ENCODE results near the gene EGFL6. TPM values are rescaled to one million over a fixed set of nuclear protein-coding genes. Genes with fewer than 3 reads are reported as not detected.

EGFL6 gene
- total RNA-seq, 1 experiment from 2014 or later: not detected

- in situ Hi-C loops (cut with HindIII; ENCODE audit: low pct_unique_long_range_greater_than_20kb, low sequenced_read_pairs): no loop called here
- no TSS peak for BruUV-seq (replicated peaks)
- ATAC-seq (peak; percentile 99), DNase-seq (ENCODE audit: low read depth, low spot score) (no peak)
- ChIA-PET CTCF (no interaction called here), POLR2A (no interaction called here)
- Histone ChIP-seq H3K4me3 (ENCODE audit: low read depth in 2 of 2, low read length in 2 of 2) (peak within 1 kb of the TSS; percentile 56 to 62), H3K27ac (ENCODE audit: low read length) (peak within 1 kb of the TSS; percentile 89), H3K4me1 (ENCODE audit: control insufficient read depth, insufficient read depth, low read length) (no peaks in the 10 kb centered on the region), H3K36me3 (ENCODE audit: control insufficient read depth, insufficient read depth, low read length) (no peaks in the 10 kb centered on the region), H3K9me3 (ENCODE audit: control insufficient read depth, insufficient read depth, low read depth, low read length) (no peaks in the 10 kb centered on the region), H3K27me3 (ENCODE audit: control insufficient read depth, insufficient read depth, low read length) (no peaks in the 10 kb centered on the region)
- 0 out of 2 replicates have a peak, but pooled peaks have one; percentile 46 for TF ChIP-seq SIN3A (IDR thresholded peaks at IDR 0.05; ENCODE audit: borderline replicate concordance, insufficient read depth, low read depth, low read length)
- no peak; the same call in 1 of the 2 replicates for TF ChIP-seq POLR2AphosphoS5 (IDR thresholded peaks at IDR 0.05; ENCODE audit: low read depth, low read length)
- peak; percentile 57 for TF ChIP-seq TCF7L2 (IDR thresholded peaks at IDR 0.05; ENCODE audit: low read depth, low read length)
- intact Hi-C loops (cut with micrococcal nuclease; ENCODE audit: unreplicated experiment): no loop called here
Observed at GRCh38 chrX:13652850-13653693, 83.7 kb downstream of the EGFL6 start, which contains the start of gene TCEANC. TSS of gene TCEANC (plus strand) at chrX:13653141. CDS start at chrX:13662509, 9,368 bp downstream.

GRCh38 chrX:13654116-13654515, 84.7 kb downstream of the EGFL6 start:
- Histone ChIP-seq H3K27ac (ENCODE audit: low read length) (peak overlapping the region; percentile 84), H3K36me3 (ENCODE audit: control insufficient read depth, insufficient read depth, low read length) (no peaks in the 10 kb centered on the region), H3K4me3 (ENCODE audit: low read depth in 2 of 2, low read length in 2 of 2) (peak overlapping the region; percentile 56 to 62), H3K4me1 (ENCODE audit: control insufficient read depth, insufficient read depth, low read length) (no peaks in the 10 kb centered on the region), H3K9me3 (ENCODE audit: control insufficient read depth, insufficient read depth, low read depth, low read length) (no peaks in the 10 kb centered on the region), H3K27me3 (ENCODE audit: control insufficient read depth, insufficient read depth, low read length) (no peaks in the 10 kb centered on the region)
- POLR2A ChIA-PET: no interaction called here
- ATAC-seq: no peak
- in situ Hi-C loops (cut with HindIII; ENCODE audit: low pct_unique_long_range_greater_than_20kb, low sequenced_read_pairs): no loop called here
- CTCF ChIA-PET: no interaction called here
- TF ChIP-seq, protein P1, sequence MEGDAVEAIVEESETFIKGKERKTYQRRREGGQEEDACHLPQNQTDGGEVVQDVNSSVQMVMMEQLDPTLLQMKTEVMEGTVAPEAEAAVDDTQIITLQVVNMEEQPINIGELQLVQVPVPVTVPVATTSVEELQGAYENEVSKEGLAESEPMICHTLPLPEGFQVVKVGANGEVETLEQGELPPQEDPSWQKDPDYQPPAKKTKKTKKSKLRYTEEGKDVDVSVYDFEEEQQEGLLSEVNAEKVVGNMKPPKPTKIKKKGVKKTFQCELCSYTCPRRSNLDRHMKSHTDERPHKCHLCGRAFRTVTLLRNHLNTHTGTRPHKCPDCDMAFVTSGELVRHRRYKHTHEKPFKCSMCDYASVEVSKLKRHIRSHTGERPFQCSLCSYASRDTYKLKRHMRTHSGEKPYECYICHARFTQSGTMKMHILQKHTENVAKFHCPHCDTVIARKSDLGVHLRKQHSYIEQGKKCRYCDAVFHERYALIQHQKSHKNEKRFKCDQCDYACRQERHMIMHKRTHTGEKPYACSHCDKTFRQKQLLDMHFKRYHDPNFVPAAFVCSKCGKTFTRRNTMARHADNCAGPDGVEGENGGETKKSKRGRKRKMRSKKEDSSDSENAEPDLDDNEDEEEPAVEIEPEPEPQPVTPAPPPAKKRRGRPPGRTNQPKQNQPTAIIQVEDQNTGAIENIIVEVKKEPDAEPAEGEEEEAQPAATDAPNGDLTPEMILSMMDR (IDR thresholded peaks at IDR 0.05): no peak
- no peak for TF ChIP-seq REST (IDR thresholded peaks at IDR 0.05; ENCODE audit: insufficient read depth in 1 of 2, low read depth in 2 of 2, low read length in 1 of 2)
- no peak for TF ChIP-seq TCF7L2 (IDR thresholded peaks at IDR 0.05; ENCODE audit: low read depth, low read length)
- no peak for TF ChIP-seq SIN3A (IDR thresholded peaks at IDR 0.05; ENCODE audit: borderline replicate concordance, insufficient read depth, low read depth, low read length)
- TF ChIP-seq POLR2AphosphoS5 (IDR thresholded peaks at IDR 0.05; ENCODE audit: low read depth, low read length): no peak
- TSS peak; percentile 70 for BruUV-seq (replicated peaks)
- no peak for DNase-seq (ENCODE audit: low read depth, low spot score)
- intact Hi-C loops (cut with micrococcal nuclease; ENCODE audit: unreplicated experiment): no loop called here

DNA sequence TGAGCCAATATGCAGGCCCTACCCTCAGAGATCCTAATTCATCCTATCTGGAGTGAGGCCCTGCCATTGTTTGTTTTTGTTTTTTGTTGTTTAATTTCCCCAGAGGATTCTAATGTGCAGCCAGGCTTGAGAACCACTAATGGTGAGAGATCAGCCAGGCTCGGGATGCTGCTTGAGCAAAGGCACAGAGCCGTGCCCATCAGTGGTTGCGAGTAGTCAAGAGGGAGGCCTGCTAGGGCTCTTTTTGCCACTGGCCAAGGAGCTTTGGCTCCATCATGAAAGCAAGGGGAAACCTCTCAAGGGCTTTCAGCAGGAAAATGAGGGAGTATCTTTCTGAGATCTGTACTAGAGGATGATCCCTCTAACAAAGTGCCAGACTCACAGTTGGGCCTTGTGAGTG, 86.3 kb downstream of the EGFL6 start:
- no TSS peak for BruUV-seq (replicated peaks)
- Histone ChIP-seq H3K36me3 (ENCODE audit: control insufficient read depth, insufficient read depth, low read length) (no peaks in the 10 kb centered on the region), H3K27ac (ENCODE audit: low read length) (no peak overlapping the region), H3K27me3 (ENCODE audit: control insufficient read depth, insufficient read depth, low read length) (no peaks in the 10 kb centered on the region), H3K9me3 (ENCODE audit: control insufficient read depth, insufficient read depth, low read depth, low read length) (no peaks in the 10 kb centered on the region), H3K4me3 (ENCODE audit: low read depth in 2 of 2, low read length in 2 of 2) (no peak overlapping the region), H3K4me1 (ENCODE audit: control insufficient read depth, insufficient read depth, low read length) (no peaks in the 10 kb centered on the region)
- intact Hi-C loops (cut with micrococcal nuclease; ENCODE audit: unreplicated experiment) (loop anchor here (5.0 kb wide), 2 partner anchors 92 to 377 kb away; no protein-coding TSS in a partner anchor), in situ Hi-C loops (cut with HindIII; ENCODE audit: low pct_unique_long_range_greater_than_20kb, low sequenced_read_pairs) (no loop called here)
- ATAC-seq (no peak), DNase-seq (ENCODE audit: low read depth, low spot score) (no peak)
- no peak for TF ChIP-seq POLR2AphosphoS5 (IDR thresholded peaks at IDR 0.05; ENCODE audit: low read depth, low read length)
- TF ChIP-seq, protein P1 (IDR thresholded peaks at IDR 0.05): no peak
- no peak for TF ChIP-seq REST (IDR thresholded peaks at IDR 0.05; ENCODE audit: insufficient read depth in 1 of 2, low read depth in 2 of 2, low read length in 1 of 2)
- TF ChIP-seq SIN3A (IDR thresholded peaks at IDR 0.05; ENCODE audit: borderline replicate concordance, insufficient read depth, low read depth, low read length): no peak
- TF ChIP-seq TCF7L2 (IDR thresholded peaks at IDR 0.05; ENCODE audit: low read depth, low read length): no peak
- ChIA-PET CTCF (no interaction called here), POLR2A (no interaction called here)
